Smooth muscle cell (in vitro differentiated cells): Measurements from ENCODE around the gene PATL2. TPM values are rescaled to one million over a fixed set of nuclear protein-coding genes. Genes with fewer than 3 reads are reported as not detected.

Experiments used
- DNase-seq: peaks from one replicate; lab custom pipeline; 2025; ENCODE audit not compliant: unreplicated experiment; lab: John Stamatoyannopoulos, UW
- H2AFZ ChIP-seq: fragments of 200-600 bp; sonication (generic); 2 replicates; pipeline ENCODE4 v1.6.0; 2016; ENCODE audit warnings: antibody characterized with exemption, low read depth, mild to moderate bottlenecking
- H3F3A ChIP-seq: fragments of 200-600 bp; sonication (generic); 2 replicates; pipeline ENCODE4 v1.6.0; 2017; ENCODE audit warnings: antibody characterized with exemption, low read depth
- H3K27ac ChIP-seq: fragments of 200-600 bp; sonication (generic); 2 replicates; pipeline ENCODE4 v1.5.1; 2016; ENCODE audit warnings: low read depth, mild to moderate bottlenecking
- H3K27me3 ChIP-seq: fragments of 200-600 bp; sonication (generic); 2 replicates; pipeline ENCODE4 v1.6.1; 2016; ENCODE audit warnings: low read depth, mild to moderate bottlenecking
- H3K36me3 ChIP-seq: fragments of 200-600 bp; sonication (generic); 2 replicates; pipeline ENCODE4 v1.5.1; 2016; ENCODE audit warnings: low read depth
- H3K4me1 ChIP-seq: fragments of 200-600 bp; sonication (generic); 2 replicates; pipeline ENCODE4 v1.5.1; 2016; ENCODE audit warnings: low read depth
- H3K4me2 ChIP-seq: fragments of 200-600 bp; sonication (generic); 2 replicates; pipeline ENCODE4 v1.6.0; 2016; ENCODE audit warnings: mild to moderate bottlenecking
- H3K4me3 ChIP-seq: fragments of 200-600 bp; sonication (generic); 2 replicates; pipeline ENCODE4 v1.5.1; 2016; ENCODE audit warnings: mild to moderate bottlenecking
- H3K79me2 ChIP-seq: fragments of 200-600 bp; sonication (generic); 2 replicates; pipeline ENCODE4 v1.6.0; 2016; ENCODE audit warnings: low read depth, mild to moderate bottlenecking
- H3K9ac ChIP-seq: fragments of 200-600 bp; sonication (generic); 2 replicates; pipeline ENCODE4 v1.6.0; 2016; ENCODE audit warnings: low read depth
- H3K9me3 ChIP-seq: fragments of 200-600 bp; sonication (generic); replicated peaks from 2 replicates; pipeline ENCODE4 v1.5.1; 2016; ENCODE audit warnings: low read depth
- H4K20me1 ChIP-seq: fragments of 200-600 bp; sonication (generic); 2 replicates; pipeline ENCODE4 v1.6.0; 2016; ENCODE audit warnings: low read depth
- CTCF ChIP-seq: fragments of 200-600 bp; sonication (generic); IDR thresholded peaks from 2 replicates; pipeline ENCODE4 v1.5.1; 2017; ENCODE audit warnings: borderline replicate concordance, mild to moderate bottlenecking, antibody characterized with exemption; ENCODE audit not compliant: insufficient read depth, poor library complexity, severe bottlenecking
- WGBS: methylation state at CpG from one replicate; pipeline ENCODE4 v1.1.7; 2016; ENCODE audit warnings: low lambda C conversion rate; 5-methylcytosine and 5-hydroxymethylcytosine counted together
- polyA plus RNA-seq: library from polyadenylated mRNA; unstranded; fragments of >200 nt; fragmentation: Nextera tagmentation; extraction: Ambion mirVana; gene quantifications from 2 replicates; pipeline ENCODE4 v1.2.1, GENCODE V29; 2016
- total RNA-seq: library from RNA; depleted of rRNA; stranded (reverse); fragments of >200 nt; gene quantifications from 2 replicates; pipeline ENCODE4 v1.2.3, GENCODE V29; 2014

PATL2 gene
- total and polyA plus RNA-seq, 2 experiments from 2014 or later = not detected

- Histone ChIP-seq H3K4me2 (no peak overlapping the region), H2AFZ (no peak overlapping the region), H3K36me3 (no peaks in the 10 kb centered on the region)
Observed at GRCh38 chr15:44738340-44738984, 27.3 kb upstream of the PATL2 start.

DNA sequence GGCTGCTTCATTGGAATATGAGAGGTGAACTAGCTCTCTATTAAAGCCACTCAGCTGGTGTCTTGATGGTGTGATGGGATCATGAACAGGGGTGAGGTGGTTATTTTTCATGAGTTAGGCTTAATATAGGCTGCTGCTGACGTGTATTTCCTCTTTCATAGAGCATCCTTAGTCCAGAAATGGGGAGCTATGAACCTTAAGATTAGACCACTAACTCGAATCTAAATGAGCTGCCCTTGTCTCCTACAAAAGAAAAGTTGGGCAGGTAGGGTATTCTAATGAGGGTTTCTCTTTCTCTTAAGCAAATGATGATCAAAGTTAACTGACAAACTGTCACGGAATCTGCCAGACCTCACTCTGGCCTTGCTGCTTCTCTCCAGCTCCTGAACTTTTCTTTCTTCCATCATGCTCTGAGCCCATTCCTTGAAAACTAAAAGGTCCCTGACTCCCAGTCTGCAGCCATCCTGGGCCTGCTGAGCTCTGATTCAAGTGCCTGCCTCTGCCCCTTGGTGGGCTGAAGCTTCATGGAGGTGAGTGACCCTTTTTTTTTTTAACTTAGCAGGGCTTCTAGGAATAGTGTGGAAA, 25.1 kb upstream of the PATL2 start, which contains the start of gene TRIM69:
Gene TRIM69, plus strand, starts transcription at position 348 of the 585 bp plus-strand sequence. Its CDS starts 177 bp downstream, at position 525.
- Histone ChIP-seq H3K27ac (peak within 1 kb of the TSS; percentile 79), H3F3A (peaks cover 12% of the 10 kb centered on the region), H3K27me3 (no peaks in the 10 kb centered on the region), H4K20me1 (no peaks in the 10 kb centered on the region), H3K4me1 (no peaks in the 10 kb centered on the region), H3K9me3 (no peaks in the 10 kb centered on the region), H3K79me2 (no peaks in the 10 kb centered on the region), H3K36me3 (no peaks in the 10 kb centered on the region), H2AFZ (peak within 1 kb of the TSS; percentile 90), H3K4me2 (peak within 1 kb of the TSS; percentile 76), H3K4me3 (no peak within 1 kb of the TSS), H3K9ac (peak within 1 kb of the TSS; percentile 27)
- no peak for TF ChIP-seq CTCF
- WGBS = 83% methylated on average over 3 of the region's 3 CpGs
- DNase-seq = no peak

More at GRCh38 chr15:44738340-44738984, 27.3 kb upstream of the PATL2 start:
- Histone ChIP-seq H3K4me3 (no peak overlapping the region), H3K79me2 (no peaks in the 10 kb centered on the region), H3K27me3 (no peaks in the 10 kb centered on the region), H3F3A (peaks cover 12% of the 10 kb centered on the region), H3K9ac (no peak overlapping the region), H3K27ac (no peak overlapping the region), H4K20me1 (no peaks in the 10 kb centered on the region), H3K9me3 (no peaks in the 10 kb centered on the region), H3K4me1 (no peaks in the 10 kb centered on the region)
- peak; percentile 78 for TF ChIP-seq CTCF
- 67% methylated on average over 3 of the region's 3 CpGs for WGBS
- no peak for DNase-seq

- peak overlapping the region; percentile 27 for H3K9ac ChIP-seq
- no peak overlapping the region for H3K4me3 ChIP-seq
- no peak for DNase-seq
- peak overlapping the region; percentile 79 for H3K27ac ChIP-seq
- WGBS = 43% methylated on average over 8 of the region's 8 CpGs
- H3K4me2 ChIP-seq = peak overlapping the region; percentile 76
- H4K20me1 ChIP-seq = no peaks in the 10 kb centered on the region
- H3K9me3 ChIP-seq = no peaks in the 10 kb centered on the region
- peak overlapping the region; percentile 90 for H2AFZ ChIP-seq
- no peaks in the 10 kb centered on the region for H3K27me3 ChIP-seq
- no peak for TF ChIP-seq CTCF
- H3K36me3 ChIP-seq = no peaks in the 10 kb centered on the region
- no peaks in the 10 kb centered on the region for H3K79me2 ChIP-seq
- H3F3A ChIP-seq = peaks cover 12% of the 10 kb centered on the region
- no peaks in the 10 kb centered on the region for H3K4me1 ChIP-seq
Observed at GRCh38 chr15:44735482-44736180, 24.5 kb upstream of the PATL2 start.
